PC-3 (cell line): Measurements from ENCODE around the gene ICE2.

Experiments used
- CTCF ChIP-seq: fragments of 300-600 bp; sonication (generic); conservative IDR thresholded peaks from 2 replicates; pipeline ENCODE4 v1.5.1; 2017; ENCODE audit warnings: antibody characterized with exemption, low read depth, mild to moderate bottlenecking, low read length
- EZH2phosphoT487 ChIP-seq: fragments of 300-600 bp; sonication (generic); IDR thresholded peaks from 2 replicates; pipeline ENCODE4 v1.6.1; 2018; ENCODE audit warnings: mild to moderate bottlenecking, antibody characterized with exemption, low read length, borderline replicate concordance

- TF ChIP-seq CTCF (no peak), EZH2phosphoT487 (no peak)
Observed at GRCh38 chr15:60392986-60393790, 85.8 kb downstream of the ICE2 start.
